Measurements from ENCODE around the gene PTPRD. TPM values are rescaled to one million over a fixed set of nuclear protein-coding genes. Genes with fewer than 3 reads are reported as not detected.

The PTPRD gene
- total and polyA plus RNA-seq, 2 of the 4 experiments (the other 2 are of a cell fraction), result 0.07 to 0.18 TPM

DNA sequence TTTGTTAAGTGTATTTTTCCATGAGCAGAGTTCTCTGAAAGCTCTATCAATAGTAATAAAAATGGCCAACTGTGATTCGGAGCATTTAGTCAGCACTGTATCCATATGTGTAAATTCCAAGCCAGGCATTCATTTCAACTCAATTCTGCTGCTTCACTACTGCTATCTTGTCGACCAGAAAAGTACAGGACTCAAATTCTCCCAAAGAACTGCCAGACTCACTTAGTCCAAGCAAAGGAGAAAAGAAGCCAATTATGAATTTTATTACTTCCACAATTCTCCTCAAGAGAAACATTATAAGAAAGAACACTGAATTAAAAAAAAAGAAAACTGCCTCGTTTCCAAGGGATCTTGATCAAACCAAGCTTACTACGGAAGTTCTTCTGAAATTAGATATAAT lies 1906.9 kb downstream of the PTPRD start:
- dilution Hi-C loops (cut with HindIII; ENCODE audit: low sequenced_read_pairs, unreplicated experiment) (no loop called here), intact Hi-C loops (cut with micrococcal nuclease) (no loop called here), in situ Hi-C loops (cut with MboI; ENCODE audit: low sequenced_read_pairs) (no loop called here)
- Histone ChIP-seq H3K14ac (replicated peaks; ENCODE audit: low read depth, low read length) (no peak overlapping the region), H2BK120ac (ENCODE audit: low read depth, low read length) (no peak overlapping the region), H4K91ac (ENCODE audit: insufficient read depth, low read depth, low read length) (no peak overlapping the region), H4K8ac (ENCODE audit: low read depth in 2 of 2, low read length in 2 of 2) (no peak overlapping the region), H4K20me1 (ENCODE audit: insufficient read depth, low read length) (no peaks in the 10 kb centered on the region), H3K4me1 (ENCODE audit: control insufficient read depth, insufficient read depth, low read length) (no peaks in the 10 kb centered on the region), H4K5ac (ENCODE audit: low read depth, low read length) (no peak overlapping the region), H3K9ac (ENCODE audit: low read depth, low read length) (no peak overlapping the region), H3K4me2 (ENCODE audit: low read depth, low read length) (no peak overlapping the region), H2BK20ac (ENCODE audit: low read depth, low read length) (no peak overlapping the region), H3K4ac (ENCODE audit: low read depth, low read length) (no peak overlapping the region), H2BK15ac (ENCODE audit: low read depth, low read length) (no peak overlapping the region), H3K9me1 (ENCODE audit: insufficient read depth, low read length) (no peaks in the 10 kb centered on the region), H3K27me3 (ENCODE audit: control insufficient read depth, insufficient read depth, low read length) (no peaks in the 10 kb centered on the region), H2AK5ac (ENCODE audit: low read depth, low read length) (no peak overlapping the region), H3K9me3 (ENCODE audit: control insufficient read depth, insufficient read depth, low read length) (peaks cover 2% of the 10 kb centered on the region; the same call in 1 of the 2 replicates), H3K27ac (ENCODE audit: insufficient read depth, low read length) (no peak overlapping the region), H2AFZ (replicated peaks; ENCODE audit: low read length, poor library complexity) (no peak overlapping the region), H2AK9ac (replicated peaks; ENCODE audit: low read depth, low read length, poor library complexity) (no peak overlapping the region), H3K4me3 (ENCODE audit: insufficient read depth, low read depth, low read length) (no peak overlapping the region), H3K18ac (ENCODE audit: low read depth, low read length) (no peak overlapping the region), H3K56ac (ENCODE audit: extremely low read depth, insufficient read depth, low read length) (no peak overlapping the region), H3K36me3 (ENCODE audit: control insufficient read depth, insufficient read depth, low read length) (no peaks in the 10 kb centered on the region), H3K79me1 (ENCODE audit: low read depth in 1 of 2, low read length in 2 of 2) (no peaks in the 10 kb centered on the region), H2BK5ac (ENCODE audit: low read depth, low read length, poor library complexity, severe bottlenecking) (no peak overlapping the region), H3K23ac (ENCODE audit: low read depth, low read length) (no peak overlapping the region)
- POLR2A ChIA-PET (ENCODE audit: unreplicated experiment), result no interaction called here
- TF ChIP-seq CHD1 (IDR thresholded peaks at IDR 0.05; ENCODE audit: low read depth, low read length) (no peak), RAD21 (IDR thresholded peaks at IDR 0.05; ENCODE audit: low read length) (no peak), RFX5 (IDR thresholded peaks at IDR 0.05; ENCODE audit: low read depth, low read length) (no peak), SMC3 (IDR thresholded peaks at IDR 0.05; ENCODE audit: low read depth, low read length) (no peak), MXI1 (IDR thresholded peaks at IDR 0.05; ENCODE audit: borderline replicate concordance, low read depth, low read length) (no peak), CEBPB (IDR thresholded peaks at IDR 0.05; ENCODE audit: low read depth, low read length) (no peak), MAZ (IDR thresholded peaks at IDR 0.05; ENCODE audit: borderline replicate concordance, low read depth, low read length) (no peak), POLR2A (IDR thresholded peaks at IDR 0.05; ENCODE audit: low read depth, low read length) (no peak), CTCF (conservative IDR thresholded peaks at IDR 0.05; ENCODE audit: low read depth, low read length) (no peak), BHLHE40 (IDR thresholded peaks at IDR 0.05; ENCODE audit: low read depth, low read length) (no peak), NFE2L2 (IDR thresholded peaks at IDR 0.05; ENCODE audit: low read depth, low read length) (no peak), FOS (IDR thresholded peaks at IDR 0.05; ENCODE audit: low read depth, low read length) (no peak), MAFK (IDR thresholded peaks at IDR 0.05; ENCODE audit: low read depth, low read length) (no peak), ELK1 (IDR thresholded peaks at IDR 0.05; ENCODE audit: borderline replicate concordance, low read depth, low read length) (no peak), USF2 (IDR thresholded peaks at IDR 0.05; ENCODE audit: low read depth, low read length) (no peak), RCOR1 (IDR thresholded peaks at IDR 0.05; ENCODE audit: insufficient replicate concordance, low read length) (no peak)
- no peak for DNase-seq
- ATAC-seq (ENCODE audit: low read depth), result no peak
- WGBS, 2 experiments (ENCODE audit: extremely low coverage in 2 of 2, insufficient read length in 1 of 2), result no CpG with 5 or more reads among the region's 4 CpGs
- CTCF ChIA-PET, result no interaction called here
- no TSS peak for BruUV-seq (replicated peaks)
